ENCODE data around the gene XRCC2.

XRCC2 gene

DNA sequence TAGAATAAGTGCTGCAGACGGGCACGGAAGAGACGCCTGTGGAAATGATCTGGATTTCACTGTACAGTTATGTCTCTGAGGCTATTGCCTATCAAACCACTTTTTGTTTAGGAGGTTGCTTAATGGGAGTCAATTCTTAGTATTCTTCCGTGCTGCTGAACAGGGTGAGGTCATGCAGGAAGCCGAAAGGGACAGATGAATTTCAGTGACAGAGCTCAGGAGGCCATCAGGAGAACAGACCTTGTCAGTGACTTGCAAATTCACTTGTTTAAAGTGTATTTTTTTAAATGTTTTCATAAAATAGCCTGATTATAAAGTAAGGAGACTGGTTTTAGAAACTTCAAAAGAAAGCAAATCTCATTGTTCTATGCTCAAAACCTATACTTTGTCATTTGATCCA, 58.9 kb downstream of the XRCC2 start:
- H3K4me3 ChIP-seq (replicated peaks in 1 of 2; ENCODE audit: low read depth in 2 of 2, low read length in 2 of 2), result no peak overlapping the region
- TF ChIP-seq, protein P1, sequence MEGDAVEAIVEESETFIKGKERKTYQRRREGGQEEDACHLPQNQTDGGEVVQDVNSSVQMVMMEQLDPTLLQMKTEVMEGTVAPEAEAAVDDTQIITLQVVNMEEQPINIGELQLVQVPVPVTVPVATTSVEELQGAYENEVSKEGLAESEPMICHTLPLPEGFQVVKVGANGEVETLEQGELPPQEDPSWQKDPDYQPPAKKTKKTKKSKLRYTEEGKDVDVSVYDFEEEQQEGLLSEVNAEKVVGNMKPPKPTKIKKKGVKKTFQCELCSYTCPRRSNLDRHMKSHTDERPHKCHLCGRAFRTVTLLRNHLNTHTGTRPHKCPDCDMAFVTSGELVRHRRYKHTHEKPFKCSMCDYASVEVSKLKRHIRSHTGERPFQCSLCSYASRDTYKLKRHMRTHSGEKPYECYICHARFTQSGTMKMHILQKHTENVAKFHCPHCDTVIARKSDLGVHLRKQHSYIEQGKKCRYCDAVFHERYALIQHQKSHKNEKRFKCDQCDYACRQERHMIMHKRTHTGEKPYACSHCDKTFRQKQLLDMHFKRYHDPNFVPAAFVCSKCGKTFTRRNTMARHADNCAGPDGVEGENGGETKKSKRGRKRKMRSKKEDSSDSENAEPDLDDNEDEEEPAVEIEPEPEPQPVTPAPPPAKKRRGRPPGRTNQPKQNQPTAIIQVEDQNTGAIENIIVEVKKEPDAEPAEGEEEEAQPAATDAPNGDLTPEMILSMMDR (IDR thresholded peaks at IDR 0.05; ENCODE audit: low read depth, low read length), result no peak
- DNase-seq (ENCODE audit: low read depth in 2 of 2), result no peak

- H3K4me3 ChIP-seq (replicated peaks in 1 of 2; ENCODE audit: low read depth in 2 of 2, low read length in 2 of 2), result no peak overlapping the region
- TF ChIP-seq, protein P1 (IDR thresholded peaks at IDR 0.05; ENCODE audit: low read depth, low read length), result no peak
Measured at GRCh38 chr7:152615031-152615741, 60.8 kb downstream of the XRCC2 start.

GRCh38 chr7:152608656-152609055, 67.3 kb downstream of the XRCC2 start:
- TF ChIP-seq, protein P1 (IDR thresholded peaks at IDR 0.05; ENCODE audit: low read depth, low read length), result no peak
- H3K4me3 ChIP-seq (replicated peaks in 1 of 2; ENCODE audit: low read depth in 2 of 2, low read length in 2 of 2), result no peak overlapping the region
- no peak for DNase-seq (ENCODE audit: low read depth in 2 of 2)

More at GRCh38 chr7:152615031-152615741, 60.8 kb downstream of the XRCC2 start:
- no peak for DNase-seq (ENCODE audit: low read depth in 2 of 2)

- TF ChIP-seq, protein P1 (IDR thresholded peaks at IDR 0.05; ENCODE audit: low read depth, low read length), result no peak
- H3K4me3 ChIP-seq (replicated peaks in 1 of 2; ENCODE audit: low read depth in 2 of 2, low read length in 2 of 2), result no peak overlapping the region
- no peak for DNase-seq (ENCODE audit: low read depth in 2 of 2)
Measured at GRCh38 chr7:152608208-152608607, 67.7 kb downstream of the XRCC2 start.

DNA sequence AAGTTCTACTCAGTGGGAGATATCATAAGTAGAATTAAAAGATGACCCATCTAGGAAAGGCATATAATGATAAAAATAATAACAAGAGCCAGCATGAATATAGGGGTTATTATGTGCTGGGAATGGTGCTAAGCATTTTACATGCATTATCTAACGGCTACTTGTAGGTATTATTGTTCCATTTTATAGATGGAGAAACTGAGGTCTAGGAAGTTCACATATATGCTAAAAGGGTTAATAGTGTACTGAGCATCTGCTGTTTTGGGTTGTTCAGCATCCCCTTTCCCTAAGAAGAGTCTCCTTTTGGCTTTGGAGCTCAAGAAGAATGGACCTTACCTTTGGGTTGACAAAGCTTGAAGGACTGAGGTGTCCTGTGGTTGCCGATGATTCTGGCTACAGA, 68.9 kb downstream of the XRCC2 start:
- TF ChIP-seq, protein P1 (IDR thresholded peaks at IDR 0.05; ENCODE audit: low read depth, low read length), result no peak
- DNase-seq (ENCODE audit: low read depth in 2 of 2), result no peak
- no peak overlapping the region for H3K4me3 ChIP-seq (replicated peaks in 1 of 2; ENCODE audit: low read depth in 2 of 2, low read length in 2 of 2)

- peak; percentile 13 to 63 for DNase-seq (ENCODE audit: low read depth in 2 of 2)
- TF ChIP-seq, protein P1 (IDR thresholded peaks at IDR 0.05; ENCODE audit: low read depth, low read length), result no peak
- no peak overlapping the region for H3K4me3 ChIP-seq (replicated peaks in 1 of 2; ENCODE audit: low read depth in 2 of 2, low read length in 2 of 2)
Measured at GRCh38 chr7:152602962-152603361, 73.0 kb downstream of the XRCC2 start.
